Superior temporal gyrus (tissue), 1 donor: ENCODE results near the gene RALGAPB.

Source experiments
- DNase-seq: peaks from one replicate; pipeline ENCODE4 v3.0.0-alpha.2; 2016; ENCODE audit errors: extremely low spot score

Gene RALGAPB

GRCh38 chr20:38547288-38548085, 74.8 kb downstream of the RALGAPB start:
- DNase-seq: peak; percentile 57

- no peak for DNase-seq
These were observed 75.9 kb downstream of the RALGAPB start for GRCh38 chr20:38548356-38549083.

GRCh38 chr20:38550274-38550673, 77.6 kb downstream of the RALGAPB start:
- no peak for DNase-seq

GRCh38 chr20:38551056-38551626, 78.5 kb downstream of the RALGAPB start:
- DNase-seq: no peak

GRCh38 chr20:38554986-38555385, 82.3 kb downstream of the RALGAPB start:
- no peak for DNase-seq

- DNase-seq: no peak
These were observed 82.8 kb downstream of the RALGAPB start for GRCh38 chr20:38555395-38555794.

GRCh38 chr20:38557174-38557573, 84.5 kb downstream of the RALGAPB start:
- DNase-seq: no peak

GRCh38 chr20:38558596-38559360, 86.1 kb downstream of the RALGAPB start:
- DNase-seq: no peak

- DNase-seq: no peak
These were observed 87.1 kb downstream of the RALGAPB start for GRCh38 chr20:38559764-38560163.

- DNase-seq: no peak
These were observed 91.3 kb downstream of the RALGAPB start for GRCh38 chr20:38563802-38564431.

- no peak for DNase-seq
These were observed 92.0 kb downstream of the RALGAPB start for GRCh38 chr20:38564680-38565079.

GRCh38 chr20:38566036-38566598, 93.5 kb downstream of the RALGAPB start:
- no peak for DNase-seq

GRCh38 chr20:38569747-38570525, 97.3 kb downstream of the RALGAPB start:
- DNase-seq: no peak

- DNase-seq: peak; percentile 37
These were observed 100.8 kb downstream of the RALGAPB start for GRCh38 chr20:38573413-38573812.

GRCh38 chr20:38579219-38579910, 106.7 kb downstream of the RALGAPB start:
- no peak for DNase-seq

GRCh38 chr20:38579921-38580320, 107.3 kb downstream of the RALGAPB start:
- no peak for DNase-seq

- peak; percentile 74 for DNase-seq
These were observed 108.4 kb downstream of the RALGAPB start, which contains the start of gene ADIG for GRCh38 chr20:38581013-38581412. Gene ADIG (plus strand): TSS chr20:38581197. CDS start chr20:38581251, 54 bp downstream.

GRCh38 chr20:38581830-38582358, 109.3 kb downstream of the RALGAPB start:
- no peak for DNase-seq

GRCh38 chr20:38583306-38583705, 110.7 kb downstream of the RALGAPB start:
- no peak for DNase-seq
